BE2C (cell line): Measurements from ENCODE around the gene ATP13A2.

Source experiments
- DNase-seq: peaks from one replicate; pipeline ENCODE4 v3.0.0-alpha.2; 2020
- H3K27me3 ChIP-seq: fragments of 250-450 bp; sonication (Bioruptor Pico); 2 replicates; pipeline ENCODE4 v1.5.1; 2020; ENCODE audit warnings: mild to moderate bottlenecking
- H3K36me3 ChIP-seq: fragments of 250-450 bp; sonication (Bioruptor Pico); 2 replicates; pipeline ENCODE4 v1.5.1; 2020; ENCODE audit warnings: mild to moderate bottlenecking
- H3K4me1 ChIP-seq: fragments of 250-450 bp; sonication (Bioruptor Pico); 2 replicates; pipeline ENCODE4 v1.5.1; 2020
- H3K4me3 ChIP-seq: 2 replicates; pipeline ENCODE4 v1.5.1; 2011; ENCODE audit warnings: low read depth, low read length
- H3K9me3 ChIP-seq: fragments of 250-450 bp; sonication (Bioruptor Pico); 2 replicates; pipeline ENCODE4 v1.5.1; 2020
- TF ChIP-seq, protein P1 (sequence below): IDR thresholded peaks from 2 replicates; pipeline ENCODE4 v1.5.1; 2012; ENCODE audit warnings: mild to moderate bottlenecking, low read depth, low read length

The ATP13A2 gene

DNA sequence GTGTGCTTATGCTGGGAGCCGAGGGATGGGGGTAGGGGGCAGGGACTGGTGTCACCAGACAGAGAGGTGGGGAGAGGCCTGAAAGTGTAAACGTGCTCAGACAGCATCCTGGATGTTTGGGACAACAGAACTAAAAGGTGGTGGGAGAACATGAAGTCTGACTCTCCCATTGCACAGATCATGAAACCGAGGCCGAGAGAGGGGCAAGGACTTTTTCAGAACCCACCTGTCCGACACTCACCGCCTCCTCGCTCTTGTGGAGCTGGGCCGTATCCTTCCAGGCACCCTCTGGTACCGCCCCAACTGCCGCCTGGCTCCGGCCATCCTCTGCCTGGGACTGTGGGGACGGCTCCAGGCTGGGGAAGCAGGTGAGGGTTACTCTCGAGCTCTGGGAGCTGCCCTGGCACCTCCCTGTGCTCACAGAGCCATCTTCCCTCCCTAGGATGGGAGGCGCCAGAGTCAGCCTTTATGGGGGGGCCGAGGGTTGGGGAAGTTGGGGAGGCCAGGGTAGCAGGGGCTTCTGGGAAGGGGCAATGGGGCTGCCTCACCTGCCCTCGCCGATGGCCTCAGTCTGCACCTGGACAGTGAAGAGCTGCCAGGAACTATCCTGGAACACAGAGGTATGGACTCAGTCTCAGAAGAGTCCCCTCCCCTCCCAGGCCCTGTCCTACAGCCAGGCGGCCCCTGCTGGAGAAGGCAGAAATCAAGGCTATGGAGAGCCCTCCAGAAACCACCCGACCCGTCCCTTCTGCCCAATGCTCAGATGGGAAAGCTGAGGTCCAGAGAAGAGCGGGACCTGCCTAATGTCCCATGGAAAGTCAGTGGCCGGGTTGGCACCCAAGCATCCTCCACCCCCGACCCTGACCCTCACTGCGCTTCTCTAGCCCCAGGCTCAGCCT, 7.0 kb downstream of the ATP13A2 start:
- TF ChIP-seq, protein P1, sequence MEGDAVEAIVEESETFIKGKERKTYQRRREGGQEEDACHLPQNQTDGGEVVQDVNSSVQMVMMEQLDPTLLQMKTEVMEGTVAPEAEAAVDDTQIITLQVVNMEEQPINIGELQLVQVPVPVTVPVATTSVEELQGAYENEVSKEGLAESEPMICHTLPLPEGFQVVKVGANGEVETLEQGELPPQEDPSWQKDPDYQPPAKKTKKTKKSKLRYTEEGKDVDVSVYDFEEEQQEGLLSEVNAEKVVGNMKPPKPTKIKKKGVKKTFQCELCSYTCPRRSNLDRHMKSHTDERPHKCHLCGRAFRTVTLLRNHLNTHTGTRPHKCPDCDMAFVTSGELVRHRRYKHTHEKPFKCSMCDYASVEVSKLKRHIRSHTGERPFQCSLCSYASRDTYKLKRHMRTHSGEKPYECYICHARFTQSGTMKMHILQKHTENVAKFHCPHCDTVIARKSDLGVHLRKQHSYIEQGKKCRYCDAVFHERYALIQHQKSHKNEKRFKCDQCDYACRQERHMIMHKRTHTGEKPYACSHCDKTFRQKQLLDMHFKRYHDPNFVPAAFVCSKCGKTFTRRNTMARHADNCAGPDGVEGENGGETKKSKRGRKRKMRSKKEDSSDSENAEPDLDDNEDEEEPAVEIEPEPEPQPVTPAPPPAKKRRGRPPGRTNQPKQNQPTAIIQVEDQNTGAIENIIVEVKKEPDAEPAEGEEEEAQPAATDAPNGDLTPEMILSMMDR = no peak
- Histone ChIP-seq H3K36me3 (no peaks in the 10 kb centered on the region), H3K27me3 (no peaks in the 10 kb centered on the region), H3K4me3 (no peak overlapping the region), H3K9me3 (no peaks in the 10 kb centered on the region), H3K4me1 (no peaks in the 10 kb centered on the region)
- no peak for DNase-seq

DNA sequence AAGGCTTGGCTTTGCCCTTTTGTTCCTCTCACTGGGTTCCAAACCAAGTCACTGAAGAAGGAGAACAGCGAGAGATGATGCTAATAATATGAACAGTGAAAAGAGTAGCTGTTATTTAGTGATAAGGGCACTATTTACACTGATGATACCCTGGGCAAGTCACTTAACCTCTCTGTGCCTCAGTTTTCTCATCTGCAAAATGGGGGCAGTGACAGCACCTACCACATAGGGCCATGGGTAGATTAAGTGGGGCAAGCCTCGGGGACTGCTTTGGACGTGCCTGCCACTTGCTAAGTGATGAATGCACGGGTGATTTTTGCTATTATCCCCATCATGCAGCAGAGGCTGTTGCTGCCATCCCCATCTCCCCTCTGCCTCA, 9.2 kb downstream of the ATP13A2 start:
- H3K4me3 ChIP-seq = no peak overlapping the region
- H3K36me3 ChIP-seq = no peaks in the 10 kb centered on the region
- TF ChIP-seq, protein P1 = no peak
- no peak for DNase-seq
- H3K4me1 ChIP-seq = no peaks in the 10 kb centered on the region
- no peaks in the 10 kb centered on the region for H3K9me3 ChIP-seq
- no peaks in the 10 kb centered on the region for H3K27me3 ChIP-seq

DNA sequence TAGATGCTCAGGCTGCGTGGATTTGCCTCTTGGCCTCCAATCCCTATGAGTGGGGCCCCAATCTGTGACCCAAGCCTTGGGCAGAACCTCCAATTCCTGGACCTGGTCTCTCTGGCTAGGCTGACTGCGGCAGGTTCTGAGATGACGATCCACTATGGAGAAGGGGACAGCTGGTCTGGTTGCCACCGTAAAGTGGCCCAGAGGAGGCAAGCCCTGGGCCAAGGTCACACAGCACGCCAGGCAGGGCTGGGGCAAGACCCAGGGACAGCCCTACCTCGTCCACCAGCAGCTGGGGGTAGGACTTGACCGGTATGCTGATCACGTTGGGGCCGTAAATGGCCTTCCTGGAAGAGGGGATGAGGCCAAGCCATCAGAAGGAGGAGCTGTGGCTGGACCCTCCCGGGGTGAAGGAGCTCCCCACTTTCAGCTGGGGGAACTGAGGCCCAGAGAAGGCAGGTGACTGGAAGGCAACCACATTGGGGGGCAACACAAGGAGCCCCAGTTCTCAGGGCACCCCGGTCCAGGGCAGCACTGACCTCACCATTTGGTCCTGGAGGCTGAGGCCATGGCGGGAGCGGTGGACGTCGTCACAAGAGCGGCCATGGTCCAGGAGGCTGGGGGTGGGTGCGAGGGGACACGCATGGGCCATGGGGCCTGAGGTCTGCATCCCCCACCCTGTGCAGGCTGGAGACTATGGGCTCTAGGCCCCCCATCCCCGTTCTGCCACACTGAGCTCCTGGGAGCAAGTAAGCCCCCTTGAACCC, 9.8 kb downstream of the ATP13A2 start:
- H3K4me1 ChIP-seq = no peaks in the 10 kb centered on the region
- no peak for DNase-seq
- TF ChIP-seq, protein P1 = no peak
- H3K9me3 ChIP-seq = no peaks in the 10 kb centered on the region
- no peaks in the 10 kb centered on the region for H3K27me3 ChIP-seq
- H3K4me3 ChIP-seq = no peak overlapping the region
- no peaks in the 10 kb centered on the region for H3K36me3 ChIP-seq

DNA sequence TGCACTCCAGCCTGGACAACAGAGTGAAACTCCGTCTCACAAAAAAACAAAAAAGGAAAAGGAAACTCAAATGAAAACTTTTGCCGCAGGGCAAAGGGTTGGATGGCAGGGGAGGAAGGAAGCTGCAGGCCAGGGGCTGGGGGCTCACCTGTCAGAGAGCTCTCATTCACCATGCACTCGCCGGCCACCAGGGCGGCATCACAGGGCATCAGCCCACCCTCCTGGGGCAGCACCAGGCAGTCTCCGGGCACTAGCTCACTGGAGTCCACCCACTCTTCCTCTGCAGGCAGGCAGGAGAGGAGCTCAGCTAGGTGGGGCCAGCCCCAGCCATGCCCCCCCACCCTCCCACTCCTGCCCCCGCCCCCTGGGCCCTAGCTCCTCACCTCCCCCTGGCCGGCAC, 11.9 kb downstream of the ATP13A2 start:
- Histone ChIP-seq H3K9me3 (no peaks in the 10 kb centered on the region), H3K27me3 (no peaks in the 10 kb centered on the region), H3K36me3 (no peaks in the 10 kb centered on the region), H3K4me3 (no peak overlapping the region), H3K4me1 (no peaks in the 10 kb centered on the region)
- no peak for DNase-seq
- TF ChIP-seq, protein P1 = no peak

DNA sequence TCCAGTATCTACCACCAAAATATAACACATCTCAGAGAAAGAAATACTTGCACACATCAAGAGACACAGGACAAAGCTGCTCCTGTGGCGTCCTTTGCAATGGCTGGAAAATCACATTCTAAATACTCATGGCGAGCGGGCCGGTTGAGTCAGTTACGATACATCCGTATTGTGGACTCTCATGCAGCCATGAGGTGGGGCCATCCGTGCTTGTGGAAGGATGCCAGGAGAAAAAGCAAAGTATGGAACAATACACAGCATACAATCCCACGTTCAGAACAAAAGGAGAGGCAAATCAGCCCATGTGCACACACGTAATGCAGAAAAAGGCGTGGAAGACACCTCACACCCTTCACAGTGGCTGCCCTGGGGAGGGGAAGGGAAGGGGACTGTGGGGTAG, 13.1 kb downstream of the ATP13A2 start:
- TF ChIP-seq, protein P1 = no peak
- H3K4me3 ChIP-seq = no peak overlapping the region
- no peaks in the 10 kb centered on the region for H3K9me3 ChIP-seq
- no peak for DNase-seq
- H3K27me3 ChIP-seq = no peaks in the 10 kb centered on the region
- no peaks in the 10 kb centered on the region for H3K4me1 ChIP-seq
- H3K36me3 ChIP-seq = no peaks in the 10 kb centered on the region

DNA sequence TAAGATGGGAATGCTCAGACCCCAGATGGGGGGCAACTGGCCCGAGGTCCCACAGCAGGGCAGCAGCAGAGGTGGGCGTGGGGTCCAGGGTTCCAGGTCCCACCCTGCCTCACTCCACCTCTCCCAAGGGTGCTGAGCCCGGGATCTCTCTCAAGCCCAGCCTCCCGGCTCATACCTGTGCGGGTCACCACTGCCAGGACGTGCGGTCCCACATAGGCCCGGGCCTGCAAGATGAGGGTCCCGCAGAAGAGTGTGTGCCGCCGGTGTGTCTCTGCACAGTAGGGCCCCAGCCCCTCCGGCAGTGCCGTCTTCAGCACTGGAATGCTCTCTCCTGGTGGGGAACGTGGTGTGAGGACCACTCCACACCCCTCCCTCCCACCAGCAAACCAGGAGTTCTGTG, 14.9 kb downstream of the ATP13A2 start:
- Histone ChIP-seq H3K4me3 (no peak overlapping the region), H3K27me3 (no peaks in the 10 kb centered on the region), H3K36me3 (no peaks in the 10 kb centered on the region), H3K4me1 (no peaks in the 10 kb centered on the region), H3K9me3 (no peaks in the 10 kb centered on the region)
- DNase-seq = no peak
- TF ChIP-seq, protein P1 = no peak
